ENCODE data around the gene HACD1.

Gene HACD1

DNA sequence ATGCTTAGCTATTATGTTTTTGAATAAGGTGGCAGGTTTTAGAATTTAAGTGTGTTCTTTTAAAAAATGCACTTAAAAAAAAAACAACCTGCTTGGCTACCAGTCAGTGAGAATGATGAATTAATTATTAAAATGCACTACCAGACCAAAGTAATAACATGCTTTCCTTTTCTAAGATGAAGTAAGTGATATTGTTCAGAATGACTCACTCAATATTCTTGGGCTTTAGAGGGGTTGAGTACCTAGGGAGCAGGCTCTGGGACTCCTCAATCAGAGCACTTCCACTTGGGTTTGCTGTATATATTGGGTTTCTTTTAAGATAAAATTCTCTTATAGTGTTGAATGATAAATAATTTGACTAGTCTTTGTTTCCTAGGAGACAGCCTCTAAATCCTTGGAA is 35.4 kb upstream of the HACD1 start:
- peaks cover 42% of the 10 kb centered on the region for H3K4me1 ChIP-seq (ENCODE audit: control insufficient read depth, insufficient read depth, low read length)
- H3K36me3 ChIP-seq (ENCODE audit: insufficient read depth, low read length), result peaks cover 6% of the 10 kb centered on the region
- H3K9ac ChIP-seq (ENCODE audit: low read depth, low read length), result peak overlapping the region; percentile 28
- H3K4me3 ChIP-seq (ENCODE audit: low read length), result no peak overlapping the region
- no peaks in the 10 kb centered on the region for H3K27me3 ChIP-seq (ENCODE audit: control insufficient read depth, insufficient read depth, low read length)
- H3K4me2 ChIP-seq (ENCODE audit: low read length), result peak overlapping the region; percentile 31
- no peaks in the 10 kb centered on the region for H3K9me3 ChIP-seq (replicated peaks; ENCODE audit: low read length)

DNA sequence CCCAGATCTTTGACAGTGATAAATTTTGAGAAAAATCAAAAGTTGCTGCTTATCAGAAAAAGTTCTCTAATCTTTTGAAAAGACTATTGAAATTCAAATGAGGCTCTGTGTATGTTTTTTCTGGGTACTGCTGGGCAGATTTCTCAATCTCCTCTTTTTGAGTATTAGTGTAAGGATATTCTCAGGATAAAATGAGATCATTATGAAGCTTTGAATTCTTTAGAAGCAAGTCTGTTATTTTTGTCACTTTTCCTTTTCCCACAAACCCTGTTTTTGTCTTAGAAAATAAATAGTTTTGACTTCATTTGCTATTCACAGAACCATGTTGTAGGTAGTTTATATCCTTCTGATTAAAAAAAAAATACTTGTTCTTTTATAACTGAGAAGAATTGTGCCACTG is 34.7 kb upstream of the HACD1 start:
- peaks cover 6% of the 10 kb centered on the region for H3K36me3 ChIP-seq (ENCODE audit: insufficient read depth, low read length)
- H3K4me1 ChIP-seq (ENCODE audit: control insufficient read depth, insufficient read depth, low read length), result peaks cover 42% of the 10 kb centered on the region
- H3K27me3 ChIP-seq (ENCODE audit: control insufficient read depth, insufficient read depth, low read length), result no peaks in the 10 kb centered on the region
- no peak overlapping the region for H3K4me3 ChIP-seq (ENCODE audit: low read length)
- peak overlapping the region; percentile 31 for H3K4me2 ChIP-seq (ENCODE audit: low read length)
- H3K9ac ChIP-seq (ENCODE audit: low read depth, low read length), result peak overlapping the region; percentile 28
- H3K9me3 ChIP-seq (replicated peaks; ENCODE audit: low read length), result no peaks in the 10 kb centered on the region

DNA sequence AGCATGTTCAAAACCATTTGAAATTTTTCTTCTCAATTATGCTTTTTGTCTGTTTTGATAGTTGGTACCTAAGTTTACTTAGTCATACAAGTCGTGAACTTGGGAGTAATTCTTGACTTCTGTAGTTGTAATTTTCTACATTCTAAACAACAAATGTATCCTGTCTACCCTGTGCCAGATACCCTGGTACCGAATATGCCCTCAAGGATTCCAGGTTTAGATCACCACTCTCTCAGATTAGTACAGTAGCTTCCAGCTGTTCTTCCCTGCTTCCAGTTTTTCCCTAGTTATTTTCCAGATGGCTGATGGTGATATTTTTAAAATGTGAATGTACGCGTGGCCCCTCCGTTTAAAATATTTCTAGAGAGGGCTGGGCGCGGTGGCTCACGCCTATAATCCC is 33.2 kb upstream of the HACD1 start:
- Histone ChIP-seq H3K36me3 (ENCODE audit: insufficient read depth, low read length) (peaks cover 10% of the 10 kb centered on the region), H3K27me3 (ENCODE audit: control insufficient read depth, insufficient read depth, low read length) (no peaks in the 10 kb centered on the region), H3K4me1 (ENCODE audit: control insufficient read depth, insufficient read depth, low read length) (peaks cover 49% of the 10 kb centered on the region), H3K4me3 (ENCODE audit: low read length) (no peak overlapping the region), H3K4me2 (ENCODE audit: low read length) (peak overlapping the region; percentile 24), H3K9me3 (replicated peaks; ENCODE audit: low read length) (no peaks in the 10 kb centered on the region), H3K9ac (ENCODE audit: low read depth, low read length) (no peak overlapping the region)

DNA sequence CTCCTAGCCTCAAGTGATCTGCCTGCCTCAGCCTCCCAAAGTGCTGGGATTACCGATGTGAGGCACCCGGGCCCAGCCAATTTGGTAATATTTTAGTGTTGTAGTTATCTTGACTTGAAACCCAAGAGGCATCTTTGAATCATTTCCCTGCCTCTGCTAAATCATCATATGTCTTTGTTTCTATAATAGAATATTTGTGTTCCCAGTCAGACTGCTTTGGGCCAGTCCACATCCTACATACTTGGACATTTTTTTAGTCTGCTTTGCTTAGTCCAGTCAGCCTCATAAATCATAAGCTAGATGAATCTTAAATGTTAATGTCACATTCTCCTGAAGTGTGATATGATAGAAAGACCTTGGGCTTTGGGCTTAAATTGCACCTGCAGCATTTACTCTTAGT is 32.7 kb upstream of the HACD1 start:
- Histone ChIP-seq H3K4me1 (ENCODE audit: control insufficient read depth, insufficient read depth, low read length) (peaks cover 48% of the 10 kb centered on the region), H3K4me3 (ENCODE audit: low read length) (no peak overlapping the region), H3K9ac (ENCODE audit: low read depth, low read length) (no peak overlapping the region), H3K4me2 (ENCODE audit: low read length) (peak overlapping the region; percentile 24), H3K27me3 (ENCODE audit: control insufficient read depth, insufficient read depth, low read length) (no peaks in the 10 kb centered on the region), H3K36me3 (ENCODE audit: insufficient read depth, low read length) (peaks cover 10% of the 10 kb centered on the region), H3K9me3 (replicated peaks; ENCODE audit: low read length) (no peaks in the 10 kb centered on the region)

DNA sequence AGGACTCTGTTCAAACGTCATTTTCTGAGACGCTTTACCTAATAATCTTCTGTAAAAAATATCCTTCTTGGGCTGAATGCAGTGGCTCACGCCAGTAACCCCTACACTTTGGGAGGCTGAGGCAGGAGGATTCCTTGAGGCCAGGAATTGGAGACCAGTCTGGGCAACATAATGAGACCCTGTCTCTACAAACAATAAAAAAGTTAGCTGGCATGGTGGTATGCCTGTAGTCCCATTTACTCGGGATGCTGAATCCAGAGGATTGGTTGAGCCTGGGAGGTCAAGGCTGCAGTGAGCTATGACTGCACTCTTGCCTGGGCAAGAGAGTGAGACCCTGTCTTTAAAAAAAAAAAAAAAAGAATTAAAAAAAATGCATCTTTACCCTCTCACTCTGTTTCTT is 31.9 kb upstream of the HACD1 start:
- H3K4me2 ChIP-seq (ENCODE audit: low read length), result no peak overlapping the region
- H3K9ac ChIP-seq (ENCODE audit: low read depth, low read length), result no peak overlapping the region
- H3K9me3 ChIP-seq (replicated peaks; ENCODE audit: low read length), result no peaks in the 10 kb centered on the region
- H3K36me3 ChIP-seq (ENCODE audit: insufficient read depth, low read length), result peaks cover 10% of the 10 kb centered on the region
- H3K27me3 ChIP-seq (ENCODE audit: control insufficient read depth, insufficient read depth, low read length), result no peaks in the 10 kb centered on the region
- peaks cover 48% of the 10 kb centered on the region for H3K4me1 ChIP-seq (ENCODE audit: control insufficient read depth, insufficient read depth, low read length)
- H3K4me3 ChIP-seq (ENCODE audit: low read length), result no peak overlapping the region

DNA sequence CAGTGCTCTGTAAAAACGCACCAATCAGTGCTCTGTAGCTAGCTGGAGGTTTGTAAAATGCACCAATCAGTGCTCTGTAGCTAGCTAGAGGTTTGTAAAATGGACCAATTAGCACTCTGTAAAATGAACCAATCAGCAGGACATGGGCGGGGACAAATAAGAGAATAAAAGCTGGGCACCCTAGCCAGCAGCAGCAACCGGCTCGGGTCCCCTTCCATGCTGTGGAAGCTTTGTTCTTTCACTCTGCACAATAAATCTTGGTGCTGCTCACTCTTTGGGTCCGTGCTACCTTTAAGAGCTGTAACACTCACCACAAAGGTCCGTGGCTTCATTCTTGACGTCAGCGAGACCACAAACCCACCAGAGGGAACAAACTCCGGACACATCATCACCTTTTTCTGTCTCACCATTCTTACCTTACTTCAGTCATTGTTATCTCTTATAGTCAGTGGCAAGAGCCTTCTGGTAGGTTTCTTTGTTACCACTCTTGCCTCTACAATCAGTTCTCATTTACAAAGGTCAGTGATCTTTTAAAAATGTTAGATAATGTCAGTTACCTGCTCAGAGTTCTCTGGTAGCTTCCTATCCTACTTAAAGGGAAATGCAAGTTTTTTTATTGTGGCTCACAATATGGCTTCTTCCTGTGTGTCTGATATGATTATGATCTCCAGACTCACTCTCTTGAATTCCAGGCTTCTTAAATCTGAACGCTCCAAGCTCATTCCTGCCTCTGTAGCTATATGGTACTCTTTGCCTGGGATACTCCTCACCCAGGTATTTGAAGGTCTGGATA is 31.3 kb upstream of the HACD1 start:
- H3K4me1 ChIP-seq (ENCODE audit: control insufficient read depth, insufficient read depth, low read length), result peaks cover 48% of the 10 kb centered on the region

DNA sequence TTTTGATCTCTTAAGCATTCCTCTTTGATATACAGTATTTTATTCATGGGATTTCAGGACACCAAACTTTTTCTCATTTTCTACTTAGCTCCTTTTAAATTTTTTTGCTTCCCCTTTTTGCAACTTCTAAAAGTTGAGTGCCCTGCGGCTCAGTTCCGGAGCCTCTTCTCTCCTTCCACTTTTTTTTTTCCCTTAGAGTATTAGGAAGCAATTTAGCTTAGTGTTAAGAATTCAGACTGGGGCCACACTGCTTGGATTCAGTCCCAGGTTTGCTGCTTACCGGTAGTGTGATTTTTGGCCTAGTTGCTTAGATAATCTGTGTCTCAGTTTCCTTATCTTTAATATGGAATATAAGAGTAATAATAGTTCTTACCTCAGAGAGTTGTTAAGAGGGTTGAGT is 30.2 kb upstream of the HACD1 start:
- H3K27me3 ChIP-seq (ENCODE audit: control insufficient read depth, insufficient read depth, low read length), result no peaks in the 10 kb centered on the region
- H3K4me3 ChIP-seq (ENCODE audit: low read length), result no peak overlapping the region
- H3K9me3 ChIP-seq (replicated peaks; ENCODE audit: low read length), result no peaks in the 10 kb centered on the region
- H3K4me1 ChIP-seq (ENCODE audit: control insufficient read depth, insufficient read depth, low read length), result peaks cover 46% of the 10 kb centered on the region
- H3K4me2 ChIP-seq (ENCODE audit: low read length), result no peak overlapping the region
- H3K36me3 ChIP-seq (ENCODE audit: insufficient read depth, low read length), result peaks cover 5% of the 10 kb centered on the region
- no peak overlapping the region for H3K9ac ChIP-seq (ENCODE audit: low read depth, low read length)

More for the DNA sequence above, 31.3 kb upstream of the HACD1 start:
- Histone ChIP-seq H3K4me3 (ENCODE audit: low read length) (no peak overlapping the region), H3K4me2 (ENCODE audit: low read length) (no peak overlapping the region), H3K27me3 (ENCODE audit: control insufficient read depth, insufficient read depth, low read length) (no peaks in the 10 kb centered on the region), H3K9me3 (replicated peaks; ENCODE audit: low read length) (no peaks in the 10 kb centered on the region), H3K36me3 (ENCODE audit: insufficient read depth, low read length) (peaks cover 9% of the 10 kb centered on the region), H3K9ac (ENCODE audit: low read depth, low read length) (no peak overlapping the region)

DNA sequence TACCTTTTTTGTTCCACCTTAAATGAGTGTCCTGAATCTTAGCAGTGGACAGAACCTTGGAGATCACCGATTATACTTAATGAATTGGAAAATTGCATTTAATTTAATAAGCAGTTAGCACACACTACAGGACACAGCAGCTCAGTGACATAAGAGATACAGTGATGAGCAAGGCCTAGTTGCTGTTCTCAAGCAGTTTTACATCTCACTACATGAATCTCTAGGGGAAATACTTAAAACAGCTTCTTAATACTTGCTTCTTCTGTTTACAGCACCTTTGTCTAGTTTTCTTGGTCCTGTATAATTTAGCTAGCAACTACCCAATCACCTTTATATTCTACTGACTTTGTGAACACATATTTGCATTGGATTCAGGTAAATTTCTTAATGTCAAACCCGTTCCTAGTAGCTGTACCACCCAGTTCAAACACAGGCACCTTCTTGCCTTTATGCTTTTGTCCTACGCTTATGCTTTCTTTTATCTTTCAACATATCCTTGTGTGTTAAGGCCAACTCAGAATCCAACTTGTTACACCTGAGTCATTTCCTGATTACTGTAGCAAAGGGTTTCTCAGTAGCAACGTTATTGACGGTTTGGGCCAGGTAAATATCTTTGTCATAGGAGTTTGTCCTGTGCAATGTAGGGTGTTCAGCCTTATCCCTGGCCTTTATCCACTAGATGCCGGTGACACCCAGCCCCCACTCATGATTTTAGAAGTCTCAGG is 28.6 kb upstream of the HACD1 start:
- no peaks in the 10 kb centered on the region for H3K9me3 ChIP-seq (replicated peaks; ENCODE audit: low read length)
- peaks cover 5% of the 10 kb centered on the region for H3K36me3 ChIP-seq (ENCODE audit: insufficient read depth, low read length)
- H3K9ac ChIP-seq (ENCODE audit: low read depth, low read length), result peak overlapping the region; percentile 97
- peak overlapping the region; percentile 85 for H3K4me2 ChIP-seq (ENCODE audit: low read length)
- H3K4me3 ChIP-seq (ENCODE audit: low read length), result peak overlapping the region; percentile 87
- H3K4me1 ChIP-seq (ENCODE audit: control insufficient read depth, insufficient read depth, low read length), result peaks cover 39% of the 10 kb centered on the region
- no peaks in the 10 kb centered on the region for H3K27me3 ChIP-seq (ENCODE audit: control insufficient read depth, insufficient read depth, low read length)

DNA sequence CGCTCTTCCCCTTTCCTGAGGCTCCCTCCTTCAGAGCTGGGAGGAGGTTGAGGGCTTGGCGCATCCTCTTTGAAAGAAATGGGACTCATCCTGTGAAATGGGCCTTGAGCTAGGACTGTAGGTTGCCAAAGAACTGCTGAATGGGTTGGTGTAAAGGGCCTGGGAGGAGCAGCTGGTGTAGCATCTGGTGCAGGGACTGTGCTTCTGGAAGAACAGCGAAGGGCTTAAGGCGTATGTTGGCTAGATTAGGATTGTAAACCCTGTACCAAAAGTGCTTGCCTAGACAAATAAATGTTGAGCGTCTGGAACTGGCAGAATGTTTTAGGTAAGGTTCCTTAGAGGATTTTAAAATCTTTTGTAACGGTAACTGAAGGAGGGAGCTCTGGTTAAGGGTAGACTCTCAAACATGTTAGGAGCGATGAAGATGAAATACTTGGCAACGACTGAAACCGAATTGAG is 27.3 kb upstream of the HACD1 start:
- peak overlapping the region; percentile 97 for H3K9ac ChIP-seq (ENCODE audit: low read depth, low read length)
- H3K27me3 ChIP-seq (ENCODE audit: control insufficient read depth, insufficient read depth, low read length), result no peaks in the 10 kb centered on the region
- peak overlapping the region; percentile 87 for H3K4me3 ChIP-seq (ENCODE audit: low read length)
- H3K4me2 ChIP-seq (ENCODE audit: low read length), result peak overlapping the region; percentile 85
- H3K9me3 ChIP-seq (replicated peaks; ENCODE audit: low read length), result no peaks in the 10 kb centered on the region
- peaks cover 5% of the 10 kb centered on the region for H3K36me3 ChIP-seq (ENCODE audit: insufficient read depth, low read length)
- peaks cover 26% of the 10 kb centered on the region for H3K4me1 ChIP-seq (ENCODE audit: control insufficient read depth, insufficient read depth, low read length)

DNA sequence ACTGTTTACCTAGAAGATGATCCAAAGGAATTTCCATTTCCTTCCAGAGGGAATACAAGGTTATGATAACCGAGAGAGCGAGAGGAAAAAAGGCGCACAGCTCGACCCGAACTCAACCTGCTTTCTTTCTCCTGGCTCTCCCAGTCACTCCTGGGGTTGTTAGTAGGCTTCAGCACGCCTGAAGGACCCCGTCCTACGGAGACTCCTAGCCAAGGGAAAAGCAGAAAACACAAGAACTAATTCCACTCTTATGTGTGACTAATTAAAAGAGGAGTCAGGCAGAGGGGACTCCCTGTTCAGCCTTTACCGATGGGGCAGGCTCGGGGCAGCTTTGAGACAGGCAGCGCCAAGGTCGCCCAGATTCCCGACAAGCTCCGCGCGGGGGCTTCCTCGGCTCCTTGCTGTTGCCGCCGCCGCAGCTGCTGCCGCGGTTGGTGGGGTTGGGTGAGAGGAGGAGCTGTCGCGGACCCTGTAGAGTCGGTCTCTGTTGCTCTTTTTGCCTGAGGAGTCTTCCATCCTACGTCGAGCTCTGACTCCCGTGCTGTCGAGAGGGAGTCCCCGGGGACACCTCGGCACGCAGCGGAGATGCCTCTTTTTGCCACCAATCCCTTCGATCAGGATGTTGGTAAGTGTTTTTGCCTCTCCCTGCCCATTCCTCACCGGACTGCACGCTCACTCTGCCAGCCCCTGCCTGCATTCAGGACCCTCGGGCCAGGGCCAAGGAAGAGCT is 26.7 kb upstream of the HACD1 start, which contains the start of gene STAM:
TSS of gene STAM (plus strand) at position 397 of the 730 bp plus-strand sequence. CDS start at position 586, 189 bp downstream.
- Histone ChIP-seq H3K4me3 (ENCODE audit: low read length) (peak within 1 kb of the TSS; percentile 87), H3K4me2 (ENCODE audit: low read length) (peak within 1 kb of the TSS; percentile 85), H3K4me1 (ENCODE audit: control insufficient read depth, insufficient read depth, low read length) (peaks cover 23% of the 10 kb centered on the region), H3K9ac (ENCODE audit: low read depth, low read length) (peak within 1 kb of the TSS; percentile 97), H3K27me3 (ENCODE audit: control insufficient read depth, insufficient read depth, low read length) (no peaks in the 10 kb centered on the region), H3K36me3 (ENCODE audit: insufficient read depth, low read length) (peaks cover 5% of the 10 kb centered on the region), H3K9me3 (replicated peaks; ENCODE audit: low read length) (no peaks in the 10 kb centered on the region)

DNA sequence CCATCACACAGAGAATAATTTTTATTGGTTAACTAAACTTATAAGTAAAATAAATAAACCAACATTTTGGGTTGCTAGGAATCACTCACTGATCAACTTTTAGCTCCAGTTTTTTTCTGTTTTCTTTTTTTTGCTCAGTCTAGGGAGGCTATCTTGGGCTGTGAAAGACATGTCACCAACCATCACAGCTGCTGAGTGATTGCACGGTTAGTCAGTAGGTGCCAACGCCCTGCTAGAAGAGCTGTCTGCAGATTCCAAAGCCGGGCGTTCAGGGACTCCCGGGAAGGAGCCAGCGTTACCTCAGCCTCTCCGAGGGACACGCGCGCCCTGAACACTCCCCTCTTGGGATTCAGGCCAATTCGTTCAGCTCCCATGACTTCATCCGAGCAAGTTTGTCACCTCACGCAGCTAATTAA is 26.2 kb upstream of the HACD1 start:
- H3K9me3 ChIP-seq (replicated peaks; ENCODE audit: low read length), result no peaks in the 10 kb centered on the region
- peak overlapping the region; percentile 87 for H3K4me3 ChIP-seq (ENCODE audit: low read length)
- peak overlapping the region; percentile 85 for H3K4me2 ChIP-seq (ENCODE audit: low read length)
- H3K27me3 ChIP-seq (ENCODE audit: control insufficient read depth, insufficient read depth, low read length), result no peaks in the 10 kb centered on the region
- peaks cover 5% of the 10 kb centered on the region for H3K36me3 ChIP-seq (ENCODE audit: insufficient read depth, low read length)
- H3K9ac ChIP-seq (ENCODE audit: low read depth, low read length), result peak overlapping the region; percentile 97
- peaks cover 23% of the 10 kb centered on the region for H3K4me1 ChIP-seq (ENCODE audit: control insufficient read depth, insufficient read depth, low read length)
